ENCODE measurements around the gene TRIB2. TPM values are rescaled to one million over a fixed set of nuclear protein-coding genes. Genes with fewer than 3 reads are reported as not detected.

The TRIB2 gene
- total RNA-seq, 5 donors from 2014 or later (not counting 1 experiment from before 2014, with no cell fraction given) = 111 to 131 (median 121) TPM

- Mint-ChIP-seq H3K4me1 (no peaks in the 10 kb centered on the region), H3K36me3 (no peaks in the 10 kb centered on the region), H3K4me3 (no peak overlapping the region), H3K27ac (no peak overlapping the region), H3K9me3 (peaks cover 0 to 4% (median 0%) of the 10 kb centered on the region in 3 donors), H3K27me3 (peaks cover 2 to 4% of the 10 kb centered on the region in 2 donors)
- no peak for DNase-seq
- Histone ChIP-seq H3K4me3 (ENCODE audit: control insufficient read depth in 1 of 2, extremely low read depth in 1 of 2, low read length in 1 of 2) (no peak overlapping the region), H3K27ac (ENCODE audit: low read length) (no peak overlapping the region), H3K27me3 (replicated peaks in 1 of 2; ENCODE audit: control insufficient read depth in 2 of 2, extremely low read depth in 1 of 2, insufficient read depth in 2 of 2, low read length in 1 of 2) (no peaks in the 10 kb centered on the region), H3K9me3 (no peaks in the 10 kb centered on the region), H3K36me3 (ENCODE audit: control insufficient read depth in 2 of 2, extremely low read depth in 1 of 2, insufficient read depth in 1 of 2, low read length in 1 of 2) (no peaks in the 10 kb centered on the region), H3K4me1 (ENCODE audit: control insufficient read depth in 1 of 2, extremely low read depth in 1 of 2, insufficient read depth in 2 of 2, low read length in 2 of 2) (no peaks in the 10 kb centered on the region)
- no peak for ATAC-seq (replicated peaks in 1 of 4)
- WGBS (ENCODE audit: insufficient coverage) = no CpG with 5 or more reads among the region's 7 CpGs
- CTCF ChIA-PET = interaction anchor here in 1 of 2 donors (0.6 kb wide), 1 partner anchor 51 kb away, joined by 3 read pairs; no protein-coding TSS in a partner anchor
- POLR2A ChIA-PET = interaction anchor here in 1 of 2 donors (0.6 kb wide), 1 partner anchor 66 kb away, joined by 5 read pairs; no protein-coding TSS in a partner anchor
Measured at GRCh38 chr2:12787891-12788801, 71.4 kb downstream of the TRIB2 start.

DNA sequence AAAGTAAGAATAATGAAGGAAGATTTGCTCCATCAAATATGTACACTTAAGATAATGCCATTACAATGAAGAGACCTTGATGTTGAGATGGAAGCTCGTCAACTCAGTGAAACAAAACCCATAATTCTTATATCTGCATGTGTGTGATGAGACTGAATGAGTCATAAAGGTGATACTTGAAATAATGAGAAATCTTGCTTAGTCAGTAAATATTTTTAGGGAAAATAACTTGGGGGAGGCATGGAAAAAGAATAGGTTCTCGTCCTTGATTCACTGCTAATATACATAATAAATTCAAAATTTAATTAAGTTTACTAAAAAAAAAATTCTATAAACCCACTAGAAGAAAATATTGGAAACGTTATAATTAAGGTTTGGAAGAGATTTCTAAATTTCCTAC, 75.2 kb downstream of the TRIB2 start:
- no peak for DNase-seq
- no peak overlapping the region for H3K4me3 Mint-ChIP-seq
- POLR2A ChIA-PET = no interaction called here
- H3K9me3 Mint-ChIP-seq = no peaks in the 10 kb centered on the region
- H3K36me3 Mint-ChIP-seq = no peaks in the 10 kb centered on the region
- Histone ChIP-seq H3K4me1 (ENCODE audit: control insufficient read depth in 1 of 2, extremely low read depth in 1 of 2, insufficient read depth in 2 of 2, low read length in 2 of 2) (no peaks in the 10 kb centered on the region), H3K27ac (ENCODE audit: low read length) (no peak overlapping the region), H3K27me3 (replicated peaks in 1 of 2; ENCODE audit: control insufficient read depth in 2 of 2, extremely low read depth in 1 of 2, insufficient read depth in 2 of 2, low read length in 1 of 2) (no peaks in the 10 kb centered on the region), H3K36me3 (ENCODE audit: control insufficient read depth in 2 of 2, extremely low read depth in 1 of 2, insufficient read depth in 1 of 2, low read length in 1 of 2) (no peaks in the 10 kb centered on the region), H3K9me3 (no peaks in the 10 kb centered on the region), H3K4me3 (ENCODE audit: control insufficient read depth in 1 of 2, extremely low read depth in 1 of 2, low read length in 1 of 2) (no peak overlapping the region)
- CTCF ChIA-PET = no interaction called here
- no CpG with 5 or more reads among the region's 3 CpGs for WGBS (ENCODE audit: insufficient coverage)
- peaks cover 2 to 4% of the 10 kb centered on the region in 2 donors for H3K27me3 Mint-ChIP-seq
- H3K27ac Mint-ChIP-seq = no peak overlapping the region
- ATAC-seq (replicated peaks in 1 of 4) = no peak
- no peaks in the 10 kb centered on the region for H3K4me1 Mint-ChIP-seq

Data from T-cell (primary cell).